ENCODE results near the gene GBA2. TPM values are rescaled to one million over a fixed set of nuclear protein-coding genes. Genes with fewer than 3 reads are reported as not detected.
A peak's percentile ranks its signal among the peaks of the same experiment; 100 is the strongest.

GBA2 gene
- polyA plus RNA-seq, 4 donors = 97.9 to 118 (median 103) TPM

- DNase-seq (ENCODE audit: low read depth in 4 of 4, low spot score in 3 of 4) = no peak
Observed at GRCh38 chr9:35741740-35742139, 7.3 kb downstream of the GBA2 start.

GRCh38 chr9:35740243-35740642 is 8.8 kb downstream of the GBA2 start:
- DNase-seq (ENCODE audit: low read depth in 4 of 4, low spot score in 3 of 4) = no peak

GRCh38 chr9:35738924-35739323 is 10.1 kb downstream of the GBA2 start:
- DNase-seq (ENCODE audit: low read depth in 4 of 4, low spot score in 3 of 4) = no peak

DNA sequence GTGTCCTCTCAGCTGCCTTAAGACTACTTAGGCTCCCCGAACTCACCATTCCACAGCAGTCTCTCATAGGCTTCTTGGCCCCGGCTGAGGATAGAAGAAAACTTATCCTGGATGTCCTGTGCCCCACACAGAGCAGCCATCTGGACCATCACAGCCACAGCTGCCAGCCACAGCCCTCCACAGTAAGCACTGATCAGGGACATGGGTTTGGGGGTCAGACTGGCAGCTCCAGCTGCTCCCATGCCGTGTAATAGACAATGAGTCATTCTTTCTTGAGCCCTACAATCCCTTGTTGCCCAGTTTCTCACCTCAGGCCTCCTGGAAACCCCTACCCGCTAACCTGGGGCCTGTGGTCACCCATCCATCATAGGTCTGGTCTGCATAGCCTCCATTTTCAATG is 10.8 kb downstream of the GBA2 start:
- DNase-seq (ENCODE audit: low read depth in 4 of 4, low spot score in 3 of 4) = no peak

GRCh38 chr9:35737143-35737542 is 11.9 kb downstream of the GBA2 start:
- no peak for DNase-seq (ENCODE audit: low read depth in 4 of 4, low spot score in 3 of 4)

- no peak for DNase-seq (ENCODE audit: low read depth in 4 of 4, low spot score in 3 of 4)
Observed at GRCh38 chr9:35736201-35736633, 12.8 kb downstream of the GBA2 start.

DNA sequence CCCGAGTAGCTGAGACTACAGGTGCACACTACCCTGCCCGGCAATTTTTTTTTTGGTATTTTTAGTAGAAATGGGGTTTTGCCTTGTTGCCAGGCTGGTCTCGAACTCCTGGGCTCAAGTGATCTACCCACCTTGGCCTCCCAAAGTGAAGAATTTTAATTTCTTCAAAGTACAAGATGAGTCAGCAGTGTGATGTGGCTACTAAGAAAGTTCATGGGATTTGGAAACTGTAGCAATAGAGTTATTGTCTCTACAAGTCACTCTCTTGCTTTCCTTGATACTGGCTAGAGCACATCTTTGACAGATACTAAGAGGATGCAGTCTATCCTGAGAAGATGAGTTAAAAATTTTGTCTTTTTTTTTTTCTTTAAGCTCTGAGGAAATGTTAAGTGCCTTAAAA is 14.9 kb downstream of the GBA2 start:
- no peak for DNase-seq (ENCODE audit: low read depth in 4 of 4, low spot score in 3 of 4)

DNA sequence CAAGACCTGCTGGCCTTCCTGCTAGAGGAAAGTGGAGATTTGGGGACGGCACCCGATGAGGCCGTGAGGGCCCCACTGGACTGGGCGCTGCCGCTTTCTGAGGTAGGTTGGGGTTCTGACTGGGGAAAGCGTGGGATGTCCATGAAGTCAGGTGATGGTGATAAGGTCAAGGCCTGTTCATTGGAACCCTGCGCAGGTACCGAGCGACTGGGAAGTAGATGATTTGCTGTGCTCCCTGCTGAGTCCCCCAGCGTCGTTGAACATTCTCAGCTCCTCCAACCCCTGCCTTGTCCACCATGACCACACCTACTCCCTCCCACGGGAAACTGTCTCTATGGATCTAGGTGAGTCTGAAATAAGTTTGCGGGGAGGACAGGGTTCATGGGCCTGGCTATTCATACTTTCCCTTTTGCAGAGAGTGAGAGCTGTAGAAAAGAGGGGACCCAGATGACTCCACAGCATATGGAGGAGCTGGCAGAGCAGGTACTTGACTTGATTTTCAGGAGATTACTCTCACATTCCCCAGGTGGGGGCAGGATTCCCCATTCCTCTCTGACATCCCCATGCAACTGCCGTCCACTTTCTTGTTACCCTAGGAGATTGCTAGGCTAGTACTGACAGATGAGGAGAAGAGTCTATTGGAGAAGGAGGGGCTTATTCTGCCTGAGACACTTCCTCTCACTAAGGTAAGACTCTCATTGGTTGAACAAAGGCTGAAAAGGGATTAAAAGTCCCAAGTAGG is 16.1 kb downstream of the GBA2 start:
- DNase-seq (ENCODE audit: low read depth in 4 of 4, low spot score in 3 of 4) = no peak

DNA sequence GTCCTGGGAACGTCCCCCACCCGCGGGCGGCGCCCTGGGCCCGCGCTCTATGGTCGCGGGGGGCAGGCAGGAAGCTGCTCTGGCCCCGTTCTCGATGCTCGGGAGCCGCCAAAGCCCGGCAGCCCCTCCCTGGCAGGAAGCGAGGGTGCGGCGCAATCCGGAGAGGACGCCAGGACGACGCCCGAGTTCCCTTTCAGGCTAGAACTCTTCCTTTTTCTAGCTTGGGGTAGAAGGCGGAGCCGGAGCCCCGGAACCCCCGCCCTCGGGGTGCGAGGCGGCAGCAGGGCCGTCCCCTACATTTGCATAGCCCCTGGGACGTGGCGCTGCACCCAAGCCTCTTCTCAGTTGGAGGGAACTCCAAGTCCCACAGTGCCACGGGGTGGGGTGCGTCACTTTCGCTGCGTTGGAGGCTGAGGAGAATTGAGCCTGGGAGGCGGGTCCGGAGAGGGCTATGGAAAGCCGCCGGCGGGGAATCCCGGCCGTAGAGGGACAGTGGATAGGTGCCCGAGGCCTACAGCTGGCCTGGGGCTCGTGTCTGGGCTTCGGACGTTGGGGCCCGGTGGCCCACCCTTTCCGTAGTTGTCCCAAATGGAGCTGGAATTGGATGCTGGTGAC is 16.7 kb downstream of the GBA2 start, which contains the start of the genes CREB3 and TLN1:
Gene CREB3 (plus strand): TSS at position 482 of the 615 bp plus-strand sequence. CDS start 107 bp downstream, at position 589.
Gene TLN1 (minus strand): TSS at position 11 of the 615 bp plus-strand sequence. CDS start 6,501 bp downstream, outside the sequence.
- peak; percentile 91 to 94 (median 92) for DNase-seq (ENCODE audit: low read depth in 4 of 4, low spot score in 3 of 4)

DNA sequence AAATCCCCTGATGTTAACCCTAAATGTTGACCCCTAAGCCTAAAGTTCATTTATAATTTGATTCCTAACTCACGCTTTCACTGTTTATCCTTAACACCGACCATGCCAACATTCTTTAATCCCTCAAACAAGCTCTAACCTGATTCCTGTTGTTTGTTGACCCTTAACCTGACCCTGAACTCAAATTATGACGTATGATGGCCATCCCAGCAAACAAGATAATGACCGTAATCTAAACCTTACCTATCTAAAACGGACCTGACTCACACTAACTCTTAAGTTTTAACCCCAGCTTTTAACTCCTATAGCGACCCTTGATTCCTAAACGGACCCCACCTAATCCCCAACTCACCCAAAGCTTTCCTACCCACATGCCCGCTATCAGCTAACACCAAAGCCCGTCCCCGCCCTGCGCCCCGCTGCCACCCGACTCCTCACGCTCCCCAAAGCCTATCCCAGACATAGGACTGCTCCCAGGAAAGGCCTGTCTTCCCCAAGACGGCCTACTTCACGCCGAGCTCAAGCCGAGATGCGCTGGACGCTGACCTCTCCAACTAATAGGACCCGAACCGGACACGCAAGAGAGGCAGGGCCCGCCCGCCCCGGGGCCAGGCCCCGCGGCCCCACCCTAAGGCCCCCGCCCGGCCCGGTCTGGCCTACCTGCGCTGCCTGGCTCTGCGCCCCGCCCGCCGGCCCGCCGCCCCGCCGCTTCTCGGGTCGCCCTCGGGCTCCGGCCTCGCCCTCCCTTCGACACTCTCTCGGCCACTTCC is 17.4 kb downstream of the GBA2 start:
- DNase-seq (ENCODE audit: low read depth in 4 of 4, low spot score in 3 of 4) = no peak

GRCh38 chr9:35730486-35730854 is 18.6 kb downstream of the GBA2 start:
- no peak for DNase-seq (ENCODE audit: low read depth in 4 of 4, low spot score in 3 of 4)

- DNase-seq (ENCODE audit: low read depth in 4 of 4, low spot score in 3 of 4) = no peak
Observed at GRCh38 chr9:35729700-35730485, 19.1 kb downstream of the GBA2 start.

DNA sequence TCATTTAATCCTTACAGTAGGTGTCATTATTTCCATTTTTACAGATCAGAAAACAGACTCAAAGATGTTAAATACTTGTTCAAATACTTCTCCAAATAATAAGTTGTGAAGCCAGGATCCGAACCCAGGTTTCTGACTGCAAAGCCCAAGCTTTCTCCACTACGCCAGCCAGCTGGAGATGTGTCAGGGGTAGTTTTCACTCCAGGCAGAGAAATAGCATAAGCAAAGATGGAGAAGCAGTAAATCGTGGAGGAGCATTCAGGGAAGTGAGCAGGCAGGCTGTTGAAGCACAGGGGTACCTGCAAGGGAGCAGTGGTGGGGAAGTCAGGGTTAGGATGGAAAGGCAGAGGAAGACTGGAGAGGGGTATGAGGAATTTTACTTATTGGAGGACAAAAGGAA is 19.9 kb downstream of the GBA2 start:
- DNase-seq (ENCODE audit: low read depth in 4 of 4, low spot score in 3 of 4) = no peak

DNA sequence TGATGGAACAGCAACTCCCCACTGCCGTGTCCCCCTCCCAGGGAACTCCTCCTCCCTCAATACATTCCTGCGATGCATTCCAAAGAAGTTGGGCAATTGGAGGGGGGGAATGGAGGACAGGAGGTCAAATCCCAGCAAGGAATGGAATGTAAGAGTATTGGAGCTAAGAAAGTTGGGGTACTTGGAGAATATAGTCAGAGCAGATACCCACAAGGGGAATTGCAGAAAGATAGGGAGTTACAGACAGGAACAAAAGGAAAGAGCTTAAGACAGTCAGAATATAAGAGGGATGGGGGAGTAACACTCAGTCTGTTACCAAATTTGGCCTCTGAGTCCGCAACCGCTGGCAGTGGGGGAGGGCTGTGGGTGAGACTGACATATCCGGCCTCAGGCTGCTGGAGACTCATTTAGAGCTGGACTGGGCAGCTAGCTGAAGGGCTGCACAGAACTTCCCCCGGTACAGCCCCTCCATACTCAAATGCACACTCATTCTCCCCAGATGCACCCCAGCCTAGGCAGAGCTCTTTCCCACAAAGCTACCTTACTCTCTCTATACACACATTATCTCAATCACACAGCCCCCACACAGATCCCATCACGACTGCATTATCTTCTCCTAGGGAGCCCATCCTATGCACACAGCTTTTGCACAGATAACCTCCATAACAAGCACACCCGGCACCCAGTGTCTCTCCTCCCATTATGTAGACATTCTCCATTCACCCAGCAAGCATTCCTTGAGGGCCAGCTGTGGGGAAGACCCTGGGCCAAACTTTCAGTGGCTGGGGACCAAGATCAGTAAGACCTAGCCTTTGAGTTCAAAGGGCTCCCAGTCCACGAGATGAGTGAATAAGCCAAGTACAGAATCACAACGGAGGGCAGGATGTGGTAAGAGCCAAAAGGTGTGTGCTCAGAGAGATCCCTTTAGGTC is 20.7 kb downstream of the GBA2 start:
- peak in 2 of 4 donors; percentile 46 to 73 for DNase-seq (ENCODE audit: low read depth in 4 of 4, low spot score in 3 of 4)

DNA sequence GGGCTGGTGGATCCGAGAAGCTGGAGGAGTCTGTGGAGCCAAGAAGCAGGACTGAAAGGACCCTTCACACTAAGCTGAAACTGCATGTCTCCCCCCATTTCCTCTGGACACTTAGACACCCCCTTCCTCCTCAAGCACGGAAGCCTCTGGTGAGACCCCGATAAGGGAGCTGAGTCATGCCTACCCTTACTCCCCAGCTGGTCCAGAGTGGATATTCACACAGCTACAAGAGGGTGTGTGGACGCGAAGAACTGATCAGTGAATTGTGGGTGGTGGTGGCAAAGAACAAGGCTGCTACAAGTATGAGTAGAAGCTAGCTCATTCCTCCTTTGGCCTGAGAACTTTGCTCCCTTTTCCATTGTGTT is 21.4 kb downstream of the GBA2 start:
- DNase-seq (ENCODE audit: low read depth in 4 of 4, low spot score in 3 of 4) = no peak

DNA sequence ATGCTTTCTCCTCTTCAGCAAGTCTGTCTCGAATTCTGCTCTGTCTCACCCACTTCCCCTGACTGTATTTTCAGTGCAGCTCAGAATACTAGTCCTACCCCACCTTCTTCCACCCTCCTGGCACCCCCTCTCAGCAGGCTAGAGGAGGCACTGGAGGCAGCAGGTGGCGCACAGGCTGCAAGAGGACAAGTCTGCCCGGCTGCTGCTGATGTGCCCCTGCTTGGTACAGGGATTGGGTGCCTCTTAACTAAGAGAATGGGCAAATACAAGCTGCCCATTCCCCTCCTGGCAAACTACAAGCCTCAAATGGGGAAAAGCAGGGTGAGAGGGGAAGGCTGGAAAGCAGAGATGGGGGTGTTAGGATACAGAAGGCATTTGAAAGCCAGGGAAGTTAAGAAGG is 22.1 kb downstream of the GBA2 start:
- DNase-seq (ENCODE audit: low read depth in 4 of 4, low spot score in 3 of 4) = no peak

GRCh38 chr9:35725362-35725761 is 23.7 kb downstream of the GBA2 start:
- no peak for DNase-seq (ENCODE audit: low read depth in 4 of 4, low spot score in 3 of 4)

GRCh38 chr9:35723908-35724307 is 25.1 kb downstream of the GBA2 start:
- DNase-seq (ENCODE audit: low read depth in 4 of 4, low spot score in 3 of 4) = no peak

GRCh38 chr9:35723426-35723825 is 25.6 kb downstream of the GBA2 start:
- DNase-seq (ENCODE audit: low read depth in 4 of 4, low spot score in 3 of 4) = no peak

DNA sequence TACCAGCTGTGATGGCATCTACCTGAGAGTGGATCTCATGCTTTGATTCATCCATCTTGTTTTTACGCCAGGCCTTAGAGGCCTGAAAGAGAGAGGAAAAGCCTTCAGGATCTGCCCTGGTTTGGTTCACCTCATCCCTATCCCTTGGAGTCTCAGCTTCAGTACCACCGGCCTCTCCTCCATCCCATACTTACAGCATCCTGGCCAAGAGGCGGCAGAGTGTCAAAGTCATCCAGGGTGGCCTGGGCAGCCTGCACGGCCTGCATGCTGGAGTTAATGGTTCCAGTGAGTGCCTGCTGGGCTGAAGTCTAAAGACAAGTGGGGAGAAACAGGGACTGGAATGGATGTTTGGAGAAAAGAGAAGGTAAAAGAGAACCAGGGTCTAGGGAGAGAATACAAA is 29.5 kb downstream of the GBA2 start:
- no peak for DNase-seq (ENCODE audit: low read depth in 4 of 4, low spot score in 3 of 4)
